Activated effector memory CD4-positive, alpha-beta T cell treated with Interleukin-2 at 50 U/mL for 16 hours (primary cell): Measurements from ENCODE around the gene PHACTR3.

Experiments used
- DNase-seq: peaks from one replicate; pipeline ENCODE4 v3.0.0-alpha.2; 2020

Gene PHACTR3

GRCh38 chr20:59767656-59768055, 163.3 kb downstream of the PHACTR3 start:
- no peak for DNase-seq

GRCh38 chr20:59770270-59770669, 165.9 kb downstream of the PHACTR3 start:
- no peak for DNase-seq

- DNase-seq = no peak
Observed at GRCh38 chr20:59770851-59771250, 166.5 kb downstream of the PHACTR3 start.

- DNase-seq = no peak
Observed at GRCh38 chr20:59771506-59772372, 167.4 kb downstream of the PHACTR3 start.

GRCh38 chr20:59772373-59772705, 168.0 kb downstream of the PHACTR3 start:
- no peak for DNase-seq

- no peak for DNase-seq
Observed at GRCh38 chr20:59772931-59773913, 168.9 kb downstream of the PHACTR3 start.

- DNase-seq = no peak
Observed at GRCh38 chr20:59774204-59774641, 169.9 kb downstream of the PHACTR3 start.

GRCh38 chr20:59774921-59775686, 170.8 kb downstream of the PHACTR3 start:
- DNase-seq = no peak

- no peak for DNase-seq
Observed at GRCh38 chr20:59775687-59776055, 171.3 kb downstream of the PHACTR3 start.

GRCh38 chr20:59776059-59776603, 171.8 kb downstream of the PHACTR3 start:
- DNase-seq = no peak

- DNase-seq = no peak
Observed at GRCh38 chr20:59776626-59777330, 172.4 kb downstream of the PHACTR3 start.

GRCh38 chr20:59777331-59777725, 173.0 kb downstream of the PHACTR3 start:
- DNase-seq = no peak

- no peak for DNase-seq
Observed at GRCh38 chr20:59777814-59778575, 173.7 kb downstream of the PHACTR3 start.

- no peak for DNase-seq
Observed at GRCh38 chr20:59778615-59779200, 174.4 kb downstream of the PHACTR3 start.

- DNase-seq = no peak
Observed at GRCh38 chr20:59779656-59780380, 175.5 kb downstream of the PHACTR3 start.

GRCh38 chr20:59780494-59781185, 176.3 kb downstream of the PHACTR3 start:
- DNase-seq = no peak

- no peak for DNase-seq
Observed at GRCh38 chr20:59781226-59781625, 176.9 kb downstream of the PHACTR3 start.

- DNase-seq = no peak
Observed at GRCh38 chr20:59782986-59783640, 178.8 kb downstream of the PHACTR3 start.

GRCh38 chr20:59783641-59784010, 179.3 kb downstream of the PHACTR3 start:
- DNase-seq = no peak
